Lower leg skin (tissue), 4 donors: ENCODE data around the gene TALDO1. TPM values are rescaled to one million over a fixed set of nuclear protein-coding genes. Genes with fewer than 3 reads are reported as not detected.

ENCODE experiments used
- DNase-seq, 2 donors: peaks; one replicate each; pipeline ENCODE4 v3.0.0-alpha.2; 2019; ENCODE audit warnings: low spot score in 2 of 2
- H3K4me3 ChIP-seq: fragments of 200-600 bp; sonication (generic); 2 replicates; pipeline ENCODE4 v1.5.1; 2017; ENCODE audit warnings: mild to moderate bottlenecking, low read depth; ENCODE audit not compliant: poor library complexity, severe bottlenecking
- POLR2A ChIP-seq, 2 donors: fragments of 450-650 bp; IDR thresholded peaks; one replicate each; pipeline ENCODE4 v1.6.1; 2016 to 2017; ENCODE audit warnings: antibody characterized with exemption in 2 of 2, mild to moderate bottlenecking in 1 of 2, moderate library complexity in 1 of 2
- WGBS, 2 donors: methylation state at CpG; one replicate each; pipeline ENCODE4 v1.1.5; 2018; 5-methylcytosine and 5-hydroxymethylcytosine counted together
- intact Hi-C: fragments of 100-400 bp; cut with DNase I; formaldehyde crosslinking; loops from one replicate; pipeline ENCODE4 v1.15.0; 2023; ENCODE audit warnings: low total_unique reads
- total RNA-seq, 4 donors: library from RNA; depleted of rRNA; stranded (reverse); fragments of >200 nt; gene quantifications; one replicate each; pipeline ENCODE4 v1.1.0, GENCODE V29; 2016
- TF ChIP-seq, protein P1 (sequence below), 3 donors: fragments of 450-650 bp; IDR thresholded peaks; one replicate each; pipeline ENCODE4 v1.5.1; 2016; ENCODE audit warnings: antibody characterized with exemption in 3 of 3, mild to moderate bottlenecking in 3 of 3, moderate library complexity in 2 of 3

The TALDO1 gene
- total RNA-seq, 4 donors from 2014 or later, result 167 to 249 (median 183) TPM

DNA sequence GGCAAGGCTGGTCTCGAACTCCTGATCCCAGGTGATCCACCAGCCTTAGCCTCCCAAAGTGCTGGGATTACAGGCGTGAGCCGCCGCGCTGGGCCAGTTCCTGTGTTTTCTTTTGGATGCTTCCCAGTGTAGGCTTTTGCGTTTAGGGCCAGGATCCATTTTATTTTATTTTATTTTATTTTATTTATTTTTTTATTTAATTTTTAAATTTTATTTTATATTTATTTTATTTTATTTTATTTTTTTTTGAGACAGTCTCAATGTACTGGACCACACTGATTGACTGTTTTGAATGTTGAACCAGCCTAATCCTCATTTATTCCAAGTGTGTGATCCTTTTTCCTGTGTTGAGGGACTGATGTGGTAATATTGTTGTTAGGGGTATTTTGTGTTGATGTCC lies 32.8 kb upstream of the TALDO1 start:
- no peak for DNase-seq
- no peak for TF ChIP-seq POLR2A (IDR thresholded peaks at IDR 0.05)
- TF ChIP-seq, protein P1, sequence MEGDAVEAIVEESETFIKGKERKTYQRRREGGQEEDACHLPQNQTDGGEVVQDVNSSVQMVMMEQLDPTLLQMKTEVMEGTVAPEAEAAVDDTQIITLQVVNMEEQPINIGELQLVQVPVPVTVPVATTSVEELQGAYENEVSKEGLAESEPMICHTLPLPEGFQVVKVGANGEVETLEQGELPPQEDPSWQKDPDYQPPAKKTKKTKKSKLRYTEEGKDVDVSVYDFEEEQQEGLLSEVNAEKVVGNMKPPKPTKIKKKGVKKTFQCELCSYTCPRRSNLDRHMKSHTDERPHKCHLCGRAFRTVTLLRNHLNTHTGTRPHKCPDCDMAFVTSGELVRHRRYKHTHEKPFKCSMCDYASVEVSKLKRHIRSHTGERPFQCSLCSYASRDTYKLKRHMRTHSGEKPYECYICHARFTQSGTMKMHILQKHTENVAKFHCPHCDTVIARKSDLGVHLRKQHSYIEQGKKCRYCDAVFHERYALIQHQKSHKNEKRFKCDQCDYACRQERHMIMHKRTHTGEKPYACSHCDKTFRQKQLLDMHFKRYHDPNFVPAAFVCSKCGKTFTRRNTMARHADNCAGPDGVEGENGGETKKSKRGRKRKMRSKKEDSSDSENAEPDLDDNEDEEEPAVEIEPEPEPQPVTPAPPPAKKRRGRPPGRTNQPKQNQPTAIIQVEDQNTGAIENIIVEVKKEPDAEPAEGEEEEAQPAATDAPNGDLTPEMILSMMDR (IDR thresholded peaks at IDR 0.05), result no peak
- intact Hi-C loops, result no loop called here

DNA sequence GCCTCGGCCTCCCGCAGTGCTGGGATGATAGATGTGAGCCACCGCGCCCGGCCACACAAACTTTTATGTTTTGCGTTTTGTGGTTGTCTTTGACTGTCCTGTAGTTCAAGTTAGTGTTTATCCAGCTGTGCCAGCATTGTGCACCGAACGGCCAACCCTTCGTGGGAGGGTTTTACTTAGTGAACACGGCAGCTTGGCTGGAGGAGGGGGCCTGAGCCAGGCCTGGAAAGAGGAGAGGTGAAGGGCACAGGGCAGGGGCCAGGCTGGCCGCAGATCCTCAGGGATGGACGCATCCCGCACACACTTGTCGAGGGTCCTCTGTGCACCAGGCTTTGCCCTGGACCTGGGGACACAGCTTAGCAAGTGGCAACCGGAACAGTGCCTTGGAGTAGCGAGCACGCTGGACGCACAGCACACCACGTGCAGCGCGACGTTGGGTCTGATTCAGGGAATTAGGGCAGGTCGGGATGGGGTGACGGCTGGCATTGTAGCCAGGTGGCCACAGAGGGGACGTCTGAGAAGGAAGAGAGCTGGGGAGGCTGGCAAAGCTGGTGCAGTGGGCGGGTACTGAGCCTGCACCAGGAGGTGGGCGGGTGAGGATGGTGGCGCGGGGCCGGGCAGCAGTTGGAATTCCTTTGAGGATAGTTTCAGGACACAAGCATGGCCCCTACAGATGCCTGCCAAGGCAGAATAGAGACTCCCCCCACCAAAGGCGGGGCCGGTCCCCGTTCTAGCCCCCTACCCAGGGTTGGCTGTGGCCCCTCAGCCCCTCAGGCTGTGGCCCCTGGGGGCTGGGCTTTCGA lies 27.8 kb upstream of the TALDO1 start:
- no peak for DNase-seq
- intact Hi-C loops, result loop anchor here (10.0 kb wide), 1 partner anchor 65 kb away; no protein-coding TSS in a partner anchor
- H3K4me3 ChIP-seq, result no peak overlapping the region
- no peak for TF ChIP-seq POLR2A (IDR thresholded peaks at IDR 0.05)
- TF ChIP-seq, protein P1 (IDR thresholded peaks at IDR 0.05), result no peak
- 84 to 87% methylated on average over 33 to 34 of the region's 34 CpGs for WGBS, 2 donors

More for the DNA sequence above, 32.8 kb upstream of the TALDO1 start:
- H3K4me3 ChIP-seq, result no peak overlapping the region
- 97 to 98% methylated on average over 6 of the region's 6 CpGs for WGBS, 2 donors

DNA sequence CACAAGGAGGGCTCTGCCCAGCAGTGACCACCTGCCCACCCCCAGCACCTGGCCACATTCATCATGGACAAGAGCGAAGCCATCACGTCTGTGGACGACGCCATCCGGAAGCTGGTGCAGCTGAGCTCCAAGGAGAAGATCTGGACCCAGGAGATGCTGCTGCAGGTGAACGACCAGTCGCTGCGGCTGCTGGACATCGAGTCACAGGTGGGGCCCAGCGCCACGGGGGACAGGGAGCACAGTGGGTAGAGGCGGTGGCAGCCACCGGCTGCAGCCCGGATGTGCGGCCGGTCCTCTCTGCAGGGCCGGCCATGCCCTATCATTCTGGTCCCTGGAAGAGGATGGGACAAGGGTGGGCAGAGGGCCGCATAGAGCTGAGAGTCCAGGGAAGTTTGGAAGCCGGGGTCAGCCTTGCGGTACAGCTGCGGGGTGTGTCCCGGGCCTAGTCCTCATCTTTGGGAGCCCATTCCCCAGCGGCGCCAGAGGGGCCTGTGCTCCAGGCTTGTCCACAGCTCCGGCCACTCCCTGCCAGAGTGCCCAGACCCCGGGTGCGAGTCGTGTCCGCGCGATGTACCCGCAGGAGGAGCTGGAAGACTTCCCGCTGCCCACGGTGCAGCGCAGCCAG lies 27.1 kb upstream of the TALDO1 start:
- intact Hi-C loops, result loop anchor here (10.0 kb wide), 1 partner anchor 65 kb away; no protein-coding TSS in a partner anchor
- no peak overlapping the region for H3K4me3 ChIP-seq
- DNase-seq, result no peak
- WGBS, 2 donors, result 67 to 86% methylated on average over 12 to 19 of the region's 35 CpGs
- TF ChIP-seq POLR2A (IDR thresholded peaks at IDR 0.05), result no peak
- TF ChIP-seq, protein P1 (IDR thresholded peaks at IDR 0.05), result no peak

DNA sequence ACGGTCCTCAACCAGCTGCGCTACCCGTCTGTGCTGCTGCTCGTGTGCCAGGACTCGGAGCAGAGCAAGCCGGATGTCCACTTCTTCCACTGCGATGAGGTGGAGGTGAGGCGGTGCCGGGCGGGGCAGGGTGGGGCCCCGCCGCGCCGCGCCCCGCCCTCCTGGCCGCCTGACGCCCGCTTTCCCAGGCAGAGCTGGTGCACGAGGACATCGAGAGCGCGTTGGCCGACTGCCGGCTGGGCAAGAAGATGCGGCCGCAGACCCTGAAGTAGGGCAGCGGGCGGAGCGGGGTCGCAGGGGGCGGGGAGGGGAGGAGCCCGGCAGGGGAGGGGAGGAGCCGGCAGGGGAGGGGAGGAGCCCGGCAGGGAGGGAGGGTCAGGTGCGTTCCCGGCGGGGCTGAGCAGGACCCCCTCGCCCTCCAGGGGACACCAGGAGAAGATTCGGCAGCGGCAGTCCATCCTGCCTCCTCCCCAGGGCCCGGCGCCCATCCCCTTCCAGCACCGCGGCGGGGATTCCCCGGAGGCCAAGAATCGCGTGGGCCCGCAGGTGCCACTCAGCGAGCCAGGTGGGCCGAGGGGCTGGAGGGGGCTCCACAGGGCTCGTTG lies 26.5 kb upstream of the TALDO1 start:
- no peak for DNase-seq
- WGBS, 2 donors, result 31 to 38% methylated on average over 27 to 41 of the region's 53 CpGs
- no peak overlapping the region for H3K4me3 ChIP-seq
- TF ChIP-seq, protein P1 (IDR thresholded peaks at IDR 0.05), result no peak
- no peak for TF ChIP-seq POLR2A (IDR thresholded peaks at IDR 0.05)
- intact Hi-C loops, result loop anchor here (10.0 kb wide), 1 partner anchor 66 kb away; no protein-coding TSS in a partner anchor

DNA sequence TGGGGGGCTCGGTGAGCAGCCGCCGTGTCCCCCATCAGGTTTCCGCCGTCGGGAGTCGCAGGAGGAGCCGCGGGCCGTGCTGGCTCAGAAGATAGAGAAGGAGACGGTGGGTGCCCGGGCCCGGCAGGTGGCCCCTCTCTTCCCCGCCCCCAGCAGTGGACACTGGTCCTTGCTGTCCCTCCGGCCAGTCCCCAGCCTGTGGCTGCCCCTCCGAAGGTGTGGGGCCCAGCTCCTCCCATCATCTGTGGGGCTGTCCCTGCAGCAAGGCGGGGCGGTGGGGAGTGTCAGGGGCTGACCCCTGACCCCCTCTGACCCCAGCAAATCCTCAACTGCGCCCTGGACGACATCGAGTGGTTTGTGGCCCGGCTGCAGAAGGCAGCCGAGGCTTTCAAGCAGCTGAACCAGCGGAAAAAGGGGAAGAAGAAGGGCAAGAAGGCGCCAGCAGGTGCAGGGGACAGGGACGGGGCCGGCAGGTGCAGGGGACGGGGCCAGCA lies 26.0 kb upstream of the TALDO1 start:
- TF ChIP-seq, protein P1 (IDR thresholded peaks at IDR 0.05), result no peak
- TF ChIP-seq POLR2A (IDR thresholded peaks at IDR 0.05), result no peak
- no peak for DNase-seq
- H3K4me3 ChIP-seq, result no peak overlapping the region
- intact Hi-C loops, result loop anchor here (10.0 kb wide), 1 partner anchor 66 kb away; no protein-coding TSS in a partner anchor
- 68 to 72% methylated on average over 14 to 22 of the region's 28 CpGs for WGBS, 2 donors
